Subcutaneous adipose tissue (tissue), 4 donors: ENCODE measurements around the gene NNT. TPM values are rescaled to one million over a fixed set of nuclear protein-coding genes. Genes with fewer than 3 reads are reported as not detected.

Experiments used
- CTCF ChIP-seq: fragments of 450-650 bp; IDR thresholded peaks from one replicate; pipeline ENCODE4 v1.5.1; 2016; ENCODE audit warnings: low read depth, mild to moderate bottlenecking, control low read depth, antibody characterized with exemption, moderate library complexity
- total RNA-seq, 4 donors: library from RNA; depleted of rRNA; stranded (reverse); fragments of >200 nt; gene quantifications; one replicate each; pipeline ENCODE4 v1.1.0, GENCODE V29; 2016

Gene NNT
- total RNA-seq, 4 donors from 2014 or later = 93.8 to 136 (median 102) TPM

GRCh38 chr5:43702815-43703214 is 99.8 kb downstream of the NNT start:
- no peak for TF ChIP-seq CTCF

- TF ChIP-seq CTCF = no peak
Measured at GRCh38 chr5:43704243-43704642, 101.3 kb downstream of the NNT start.

GRCh38 chr5:43711496-43711895 is 108.5 kb downstream of the NNT start:
- TF ChIP-seq CTCF = no peak

GRCh38 chr5:43712081-43712480 is 109.1 kb downstream of the NNT start:
- TF ChIP-seq CTCF = no peak

GRCh38 chr5:43728581-43728980 is 125.6 kb downstream of the NNT start:
- no peak for TF ChIP-seq CTCF

- TF ChIP-seq CTCF = no peak
Measured at GRCh38 chr5:43729846-43730478, 127.0 kb downstream of the NNT start.

GRCh38 chr5:43730832-43731342 is 127.9 kb downstream of the NNT start:
- no peak for TF ChIP-seq CTCF
